HepG2 (cell line): ENCODE measurements around the gene DLG4.

Source experiments
- CREB1 ChIP-seq, 2 experiments: fragments of 450-650 bp in 1 of 2; IDR thresholded peaks; 2 replicates each; pipeline ENCODE4 v1.6.1; 2016 to 2017; ENCODE audit warnings: control low read depth in 1 of 2, mild to moderate bottlenecking in 1 of 2, missing compliant biosample characterization in 1 of 2, missing genetic modification characterization in 1 of 2
- MXI1 ChIP-seq: IDR thresholded peaks from 3 replicates; pipeline ENCODE4 v1.6.1; 2012; ENCODE audit warnings: low read depth, low read length, inconsistent platforms, borderline replicate concordance
- PCBP1 ChIP-seq: fragments of 200-400 bp; formaldehyde crosslinking; IDR thresholded peaks from 2 replicates; pipeline ENCODE4 v1.6.1; 2017; ENCODE audit warnings: mild to moderate bottlenecking, low read depth, low read length, borderline replicate concordance
- TF ChIP-seq, protein P1 (sequence below): sonication (generic); formaldehyde crosslinking; IDR thresholded peaks from 2 replicates; pipeline ENCODE4 v1.5.1; 2020; ENCODE audit warnings: mild to moderate bottlenecking, missing genetic modification reagents, moderate library complexity
- TF ChIP-seq, protein P2 (sequence below): sonication (generic); formaldehyde crosslinking; IDR thresholded peaks from 2 replicates; pipeline ENCODE4 v1.4.0; 2020; ENCODE audit warnings: missing genetic modification reagents
- TF ChIP-seq, protein P3 (sequence below): sonication (generic); formaldehyde crosslinking; IDR thresholded peaks from 2 replicates; pipeline ENCODE4 v1.4.0; 2020; ENCODE audit warnings: mild to moderate bottlenecking, missing genetic modification reagents, borderline replicate concordance

DNA sequence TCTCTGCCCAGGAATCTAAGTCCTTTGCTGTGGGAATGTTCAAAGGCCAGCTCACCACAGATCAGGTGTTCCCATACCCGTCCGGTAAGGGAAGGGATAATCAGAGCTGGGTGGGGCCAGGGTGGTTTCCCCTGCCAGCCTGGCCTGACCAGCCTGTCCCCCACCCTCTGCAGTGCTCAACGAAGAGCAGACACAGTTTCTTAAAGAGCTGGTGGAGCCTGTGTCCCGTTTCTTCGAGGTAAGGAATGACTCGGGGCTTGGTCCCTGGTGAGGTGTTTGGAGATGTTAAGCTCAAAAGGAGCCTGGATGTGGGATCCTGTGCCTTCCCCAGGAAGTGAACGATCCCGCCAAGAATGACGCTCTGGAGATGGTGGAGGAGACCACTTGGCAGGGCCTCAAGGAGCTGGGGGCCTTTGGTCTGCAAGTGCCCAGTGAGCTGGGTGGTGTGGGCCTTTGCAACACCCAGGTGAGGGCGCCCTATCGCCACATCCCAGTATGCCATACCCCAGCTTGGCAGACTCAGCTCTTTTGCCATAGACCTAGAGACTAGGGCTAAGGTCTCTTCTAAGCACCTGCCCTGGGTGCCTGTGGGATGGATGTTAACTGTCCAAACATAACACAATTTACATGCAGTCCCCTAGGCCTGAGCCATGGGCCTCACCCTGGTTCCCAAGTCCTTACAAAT, 1.1 kb upstream of the DLG4 start:
- TF ChIP-seq, protein P1, sequence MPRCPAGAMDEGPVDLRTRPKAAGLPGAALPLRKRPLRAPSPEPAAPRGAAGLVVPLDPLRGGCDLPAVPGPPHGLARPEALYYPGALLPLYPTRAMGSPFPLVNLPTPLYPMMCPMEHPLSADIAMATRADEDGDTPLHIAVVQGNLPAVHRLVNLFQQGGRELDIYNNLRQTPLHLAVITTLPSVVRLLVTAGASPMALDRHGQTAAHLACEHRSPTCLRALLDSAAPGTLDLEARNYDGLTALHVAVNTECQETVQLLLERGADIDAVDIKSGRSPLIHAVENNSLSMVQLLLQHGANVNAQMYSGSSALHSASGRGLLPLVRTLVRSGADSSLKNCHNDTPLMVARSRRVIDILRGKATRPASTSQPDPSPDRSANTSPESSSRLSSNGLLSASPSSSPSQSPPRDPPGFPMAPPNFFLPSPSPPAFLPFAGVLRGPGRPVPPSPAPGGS (CRISPR knock-in tag): no peak
- TF ChIP-seq, protein P2, sequence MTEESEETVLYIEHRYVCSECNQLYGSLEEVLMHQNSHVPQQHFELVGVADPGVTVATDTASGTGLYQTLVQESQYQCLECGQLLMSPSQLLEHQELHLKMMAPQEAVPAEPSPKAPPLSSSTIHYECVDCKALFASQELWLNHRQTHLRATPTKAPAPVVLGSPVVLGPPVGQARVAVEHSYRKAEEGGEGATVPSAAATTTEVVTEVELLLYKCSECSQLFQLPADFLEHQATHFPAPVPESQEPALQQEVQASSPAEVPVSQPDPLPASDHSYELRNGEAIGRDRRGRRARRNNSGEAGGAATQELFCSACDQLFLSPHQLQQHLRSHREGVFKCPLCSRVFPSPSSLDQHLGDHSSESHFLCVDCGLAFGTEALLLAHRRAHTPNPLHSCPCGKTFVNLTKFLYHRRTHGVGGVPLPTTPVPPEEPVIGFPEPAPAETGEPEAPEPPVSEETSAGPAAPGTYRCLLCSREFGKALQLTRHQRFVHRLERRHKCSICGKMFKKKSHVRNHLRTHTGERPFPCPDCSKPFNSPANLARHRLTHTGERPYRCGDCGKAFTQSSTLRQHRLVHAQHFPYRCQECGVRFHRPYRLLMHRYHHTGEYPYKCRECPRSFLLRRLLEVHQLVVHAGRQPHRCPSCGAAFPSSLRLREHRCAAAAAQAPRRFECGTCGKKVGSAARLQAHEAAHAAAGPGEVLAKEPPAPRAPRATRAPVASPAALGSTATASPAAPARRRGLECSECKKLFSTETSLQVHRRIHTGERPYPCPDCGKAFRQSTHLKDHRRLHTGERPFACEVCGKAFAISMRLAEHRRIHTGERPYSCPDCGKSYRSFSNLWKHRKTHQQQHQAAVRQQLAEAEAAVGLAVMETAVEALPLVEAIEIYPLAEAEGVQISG (CRISPR knock-in tag): no peak
- TF ChIP-seq PCBP1 (no peak), CREB1 (IDR thresholded peaks at IDR 0.05) (no peak), CREB1 (CRISPR knock-in tag; IDR thresholded peaks at IDR 0.05) (no peak), MXI1 (no peak)
- TF ChIP-seq, protein P3, sequence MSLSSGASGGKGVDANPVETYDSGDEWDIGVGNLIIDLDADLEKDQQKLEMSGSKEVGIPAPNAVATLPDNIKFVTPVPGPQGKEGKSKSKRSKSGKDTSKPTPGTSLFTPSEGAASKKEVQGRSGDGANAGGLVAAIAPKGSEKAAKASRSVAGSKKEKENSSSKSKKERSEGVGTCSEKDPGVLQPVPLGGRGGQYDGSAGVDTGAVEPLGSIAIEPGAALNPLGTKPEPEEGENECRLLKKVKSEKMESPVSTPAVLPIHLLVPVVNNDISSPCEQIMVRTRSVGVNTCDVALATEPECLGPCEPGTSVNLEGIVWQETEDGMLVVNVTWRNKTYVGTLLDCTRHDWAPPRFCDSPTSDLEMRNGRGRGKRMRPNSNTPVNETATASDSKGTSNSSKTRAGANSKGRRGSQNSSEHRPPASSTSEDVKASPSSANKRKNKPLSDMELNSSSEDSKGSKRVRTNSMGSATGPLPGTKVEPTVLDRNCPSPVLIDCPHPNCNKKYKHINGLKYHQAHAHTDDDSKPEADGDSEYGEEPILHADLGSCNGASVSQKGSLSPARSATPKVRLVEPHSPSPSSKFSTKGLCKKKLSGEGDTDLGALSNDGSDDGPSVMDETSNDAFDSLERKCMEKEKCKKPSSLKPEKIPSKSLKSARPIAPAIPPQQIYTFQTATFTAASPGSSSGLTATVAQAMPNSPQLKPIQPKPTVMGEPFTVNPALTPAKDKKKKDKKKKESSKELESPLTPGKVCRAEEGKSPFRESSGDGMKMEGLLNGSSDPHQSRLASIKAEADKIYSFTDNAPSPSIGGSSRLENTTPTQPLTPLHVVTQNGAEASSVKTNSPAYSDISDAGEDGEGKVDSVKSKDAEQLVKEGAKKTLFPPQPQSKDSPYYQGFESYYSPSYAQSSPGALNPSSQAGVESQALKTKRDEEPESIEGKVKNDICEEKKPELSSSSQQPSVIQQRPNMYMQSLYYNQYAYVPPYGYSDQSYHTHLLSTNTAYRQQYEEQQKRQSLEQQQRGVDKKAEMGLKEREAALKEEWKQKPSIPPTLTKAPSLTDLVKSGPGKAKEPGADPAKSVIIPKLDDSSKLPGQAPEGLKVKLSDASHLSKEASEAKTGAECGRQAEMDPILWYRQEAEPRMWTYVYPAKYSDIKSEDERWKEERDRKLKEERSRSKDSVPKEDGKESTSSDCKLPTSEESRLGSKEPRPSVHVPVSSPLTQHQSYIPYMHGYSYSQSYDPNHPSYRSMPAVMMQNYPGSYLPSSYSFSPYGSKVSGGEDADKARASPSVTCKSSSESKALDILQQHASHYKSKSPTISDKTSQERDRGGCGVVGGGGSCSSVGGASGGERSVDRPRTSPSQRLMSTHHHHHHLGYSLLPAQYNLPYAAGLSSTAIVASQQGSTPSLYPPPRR: no peak
